Measurements from ENCODE around the gene TLCD3A. TPM values are rescaled to one million over a fixed set of nuclear protein-coding genes. Genes with fewer than 3 reads are reported as not detected.

TLCD3A gene
- 7.6 and 16.4 TPM in 2 replicates for total RNA-seq
- polyA plus RNA-seq: 38.2 and 54.7 TPM in 2 replicates
- 25.1 and 37.4 TPM in 2 replicates for polyA plus RNA-seq (2012)
- polyA minus RNA-seq (ENCODE audit: low replicate concordance): 51.5 and 73.5 TPM in 2 replicates

DNA sequence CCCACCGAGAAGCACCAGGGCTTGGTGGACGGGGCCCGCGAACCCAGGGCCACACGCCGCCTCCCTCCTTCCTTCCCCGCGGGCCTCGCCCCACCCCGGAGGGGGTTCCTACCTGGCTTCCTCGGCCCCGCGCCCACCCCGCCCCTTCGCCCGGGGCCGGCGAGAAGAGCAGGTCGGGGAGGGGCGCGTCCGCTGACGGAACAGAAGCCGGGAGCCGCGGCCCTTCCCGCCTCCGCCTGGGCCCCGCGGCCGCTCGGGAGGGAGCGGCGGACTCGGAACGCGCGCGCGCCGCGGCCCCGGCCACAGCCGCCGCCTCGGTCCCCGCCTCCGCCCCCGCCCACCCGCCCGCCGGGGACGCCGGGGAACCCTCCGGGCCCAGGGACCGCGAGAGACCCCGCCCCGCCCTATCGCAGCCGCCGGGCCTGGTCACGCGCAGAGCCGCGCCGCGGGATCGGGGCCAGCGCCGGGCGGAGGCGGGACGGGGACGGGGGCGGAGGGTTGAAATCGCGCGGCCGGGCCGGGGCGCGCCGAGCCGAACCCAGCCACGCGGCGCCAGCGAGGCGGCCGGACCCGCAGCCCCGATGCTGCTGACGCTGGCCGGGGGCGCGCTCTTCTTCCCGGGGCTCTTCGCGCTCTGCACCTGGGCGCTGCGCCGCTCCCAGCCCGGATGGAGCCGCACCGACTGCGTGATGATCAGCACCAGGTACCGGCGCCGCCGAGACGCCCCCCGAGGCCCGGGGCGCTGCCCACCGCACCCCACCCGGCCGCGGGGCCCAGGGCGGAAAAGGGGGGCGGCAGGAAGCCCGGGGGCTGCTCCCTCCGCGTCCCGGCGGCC, at the start of gene TLCD3A:
Gene TLCD3A (plus strand): TSS at position 530 of the 835 bp plus-strand sequence. CDS start 52 bp downstream, at position 582.
- peak; percentile 64 to 66 for DNase-seq (ENCODE audit: low read depth in 2 of 2)
- Histone ChIP-seq H3K79me2 (ENCODE audit: control insufficient read depth, insufficient read depth, low read length) (peaks cover 26% of the 10 kb centered on the region), H3K36me3 (ENCODE audit: control insufficient read depth, insufficient read depth, low read length) (peaks cover 6% of the 10 kb centered on the region), H3K27me3 (ENCODE audit: control insufficient read depth, insufficient read depth, low read length) (no peaks in the 10 kb centered on the region), H3K27ac (ENCODE audit: insufficient read depth, low read length) (peak within 1 kb of the TSS; percentile 77), H3K9ac (ENCODE audit: insufficient read depth, low read length) (peak within 1 kb of the TSS; percentile 84), H2AFZ (ENCODE audit: low read length) (peak within 1 kb of the TSS; percentile 57), H3K9me3 (ENCODE audit: control insufficient read depth, insufficient read depth, low read depth, low read length) (no peaks in the 10 kb centered on the region), H4K20me1 (ENCODE audit: control insufficient read depth, extremely low read depth, insufficient read depth, low read length) (no peaks in the 10 kb centered on the region), H3K4me2 (ENCODE audit: extremely low read depth, insufficient read depth, low read length) (peak within 1 kb of the TSS; percentile 100), H3K4me3 (replicated peaks in 1 of 4; ENCODE audit: control extremely low read depth in 1 of 4, insufficient read depth in 1 of 4, low read depth in 3 of 4, low read length in 4 of 4) (peak within 1 kb of the TSS; percentile 72 to 88 (median 80)), H3K4me1 (ENCODE audit: control insufficient read depth, extremely low read depth, insufficient read depth, low read length) (peaks cover 7% of the 10 kb centered on the region)
- TF ChIP-seq, protein P1, sequence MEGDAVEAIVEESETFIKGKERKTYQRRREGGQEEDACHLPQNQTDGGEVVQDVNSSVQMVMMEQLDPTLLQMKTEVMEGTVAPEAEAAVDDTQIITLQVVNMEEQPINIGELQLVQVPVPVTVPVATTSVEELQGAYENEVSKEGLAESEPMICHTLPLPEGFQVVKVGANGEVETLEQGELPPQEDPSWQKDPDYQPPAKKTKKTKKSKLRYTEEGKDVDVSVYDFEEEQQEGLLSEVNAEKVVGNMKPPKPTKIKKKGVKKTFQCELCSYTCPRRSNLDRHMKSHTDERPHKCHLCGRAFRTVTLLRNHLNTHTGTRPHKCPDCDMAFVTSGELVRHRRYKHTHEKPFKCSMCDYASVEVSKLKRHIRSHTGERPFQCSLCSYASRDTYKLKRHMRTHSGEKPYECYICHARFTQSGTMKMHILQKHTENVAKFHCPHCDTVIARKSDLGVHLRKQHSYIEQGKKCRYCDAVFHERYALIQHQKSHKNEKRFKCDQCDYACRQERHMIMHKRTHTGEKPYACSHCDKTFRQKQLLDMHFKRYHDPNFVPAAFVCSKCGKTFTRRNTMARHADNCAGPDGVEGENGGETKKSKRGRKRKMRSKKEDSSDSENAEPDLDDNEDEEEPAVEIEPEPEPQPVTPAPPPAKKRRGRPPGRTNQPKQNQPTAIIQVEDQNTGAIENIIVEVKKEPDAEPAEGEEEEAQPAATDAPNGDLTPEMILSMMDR (conservative IDR thresholded peaks at IDR 0.05 in 1 of 2, IDR thresholded peaks at IDR 0.05 in 1 of 2; ENCODE audit: low read depth in 1 of 2, low read length in 2 of 2): no peak
- no peak for TF ChIP-seq EZH2 (IDR thresholded peaks at IDR 0.05; ENCODE audit: low read length, missing control alignments)

- no peaks in the 10 kb centered on the region for H3K27me3 ChIP-seq (ENCODE audit: control insufficient read depth, insufficient read depth, low read length)
- H3K9me3 ChIP-seq (ENCODE audit: control insufficient read depth, insufficient read depth, low read depth, low read length): no peaks in the 10 kb centered on the region
- no peak overlapping the region for H2AFZ ChIP-seq (ENCODE audit: low read length)
- no peak for DNase-seq (ENCODE audit: low read depth in 2 of 2)
- H3K9ac ChIP-seq (ENCODE audit: insufficient read depth, low read length): no peak overlapping the region
- H3K4me1 ChIP-seq (ENCODE audit: control insufficient read depth, extremely low read depth, insufficient read depth, low read length): peaks cover 6% of the 10 kb centered on the region
- no peaks in the 10 kb centered on the region for H4K20me1 ChIP-seq (ENCODE audit: control insufficient read depth, extremely low read depth, insufficient read depth, low read length)
- H3K4me2 ChIP-seq (ENCODE audit: extremely low read depth, insufficient read depth, low read length): no peak overlapping the region
- no peaks in the 10 kb centered on the region for H3K79me2 ChIP-seq (ENCODE audit: control insufficient read depth, insufficient read depth, low read length)
- TF ChIP-seq, protein P1 (conservative IDR thresholded peaks at IDR 0.05 in 1 of 2, IDR thresholded peaks at IDR 0.05 in 1 of 2; ENCODE audit: low read depth in 1 of 2, low read length in 2 of 2): no peak
- TF ChIP-seq EZH2 (IDR thresholded peaks at IDR 0.05; ENCODE audit: low read length, missing control alignments): no peak
- no peak overlapping the region for H3K27ac ChIP-seq (ENCODE audit: insufficient read depth, low read length)
- no peaks in the 10 kb centered on the region for H3K36me3 ChIP-seq (ENCODE audit: control insufficient read depth, insufficient read depth, low read length)
- H3K4me3 ChIP-seq (replicated peaks in 1 of 4; ENCODE audit: control extremely low read depth in 1 of 4, insufficient read depth in 1 of 4, low read depth in 3 of 4, low read length in 4 of 4): no peak overlapping the region
Observed at GRCh38 chr17:683040-683439, 49.4 kb upstream of the TLCD3A start.

- Histone ChIP-seq H3K4me2 (ENCODE audit: extremely low read depth, insufficient read depth, low read length) (no peak overlapping the region), H2AFZ (ENCODE audit: low read length) (no peak overlapping the region), H3K27ac (ENCODE audit: insufficient read depth, low read length) (no peak overlapping the region), H3K27me3 (ENCODE audit: control insufficient read depth, insufficient read depth, low read length) (no peaks in the 10 kb centered on the region), H3K9me3 (ENCODE audit: control insufficient read depth, insufficient read depth, low read depth, low read length) (no peaks in the 10 kb centered on the region), H3K9ac (ENCODE audit: insufficient read depth, low read length) (no peak overlapping the region), H4K20me1 (ENCODE audit: control insufficient read depth, extremely low read depth, insufficient read depth, low read length) (no peaks in the 10 kb centered on the region), H3K4me1 (ENCODE audit: control insufficient read depth, extremely low read depth, insufficient read depth, low read length) (peaks cover 6% of the 10 kb centered on the region), H3K36me3 (ENCODE audit: control insufficient read depth, insufficient read depth, low read length) (no peaks in the 10 kb centered on the region), H3K79me2 (ENCODE audit: control insufficient read depth, insufficient read depth, low read length) (no peaks in the 10 kb centered on the region), H3K4me3 (replicated peaks in 1 of 4; ENCODE audit: control extremely low read depth in 1 of 4, insufficient read depth in 1 of 4, low read depth in 3 of 4, low read length in 4 of 4) (no peak overlapping the region)
- DNase-seq (ENCODE audit: low read depth in 2 of 2): no peak
- no peak for TF ChIP-seq EZH2 (IDR thresholded peaks at IDR 0.05; ENCODE audit: low read length, missing control alignments)
Observed at GRCh38 chr17:683499-684254, 48.7 kb upstream of the TLCD3A start.

Data from fibroblast of lung (primary cell).